Mesendoderm (in vitro differentiated cells): ENCODE results near the gene CDHR1.

Experiments used
- DNase-seq: peaks from one replicate; pipeline ENCODE4 v3.0.0; 2013
- H2AK5ac ChIP-seq: 2 replicates; pipeline ENCODE4 v1.6.1; 2013; ENCODE audit warnings: low read length, inconsistent platforms
- H2BK120ac ChIP-seq: 2 replicates; pipeline ENCODE4 v1.6.1; 2013; ENCODE audit warnings: low read depth, mild to moderate bottlenecking, low read length, moderate library complexity, mixed read lengths
- H2BK15ac ChIP-seq: replicated peaks from 2 replicates; pipeline ENCODE4 v1.6.1; 2013; ENCODE audit warnings: low read depth, mild to moderate bottlenecking, moderate library complexity
- H2BK5ac ChIP-seq: 2 replicates; pipeline ENCODE4 v1.6.1; 2013; ENCODE audit warnings: low read length, inconsistent platforms
- H3K18ac ChIP-seq: 2 replicates; pipeline ENCODE4 v1.6.1; 2013; ENCODE audit warnings: mild to moderate bottlenecking, low read length, mixed read lengths
- H3K23ac ChIP-seq: one replicate; pipeline ENCODE4 v1.6.1; 2013; ENCODE audit warnings: low read length
- H3K27ac ChIP-seq: 2 replicates; pipeline ENCODE4 v1.5.1; 2013; ENCODE audit warnings: low read depth, mild to moderate bottlenecking, inconsistent platforms, low read length, moderate library complexity
- H3K27me3 ChIP-seq: 2 replicates; pipeline ENCODE4 v1.6.1; 2013; ENCODE audit warnings: low read length, control low read depth, mild to moderate bottlenecking, inconsistent platforms; ENCODE audit not compliant: insufficient read depth, poor library complexity
- H3K36me3 ChIP-seq: 2 replicates; pipeline ENCODE4 v1.6.1; 2013; ENCODE audit warnings: low read length, inconsistent platforms; ENCODE audit not compliant: control insufficient read depth, insufficient read depth
- H3K4ac ChIP-seq: one replicate; pipeline ENCODE4 v1.6.1; 2013; ENCODE audit warnings: low read depth, mild to moderate bottlenecking, low read length, moderate library complexity
- H3K4me1 ChIP-seq: 2 replicates; pipeline ENCODE4 v1.6.1; 2013; ENCODE audit warnings: low read depth, low read length, inconsistent platforms; ENCODE audit not compliant: control insufficient read depth
- H3K4me2 ChIP-seq: 2 replicates; pipeline ENCODE4 v1.6.1; 2013; ENCODE audit warnings: low read length
- H3K4me3 ChIP-seq: 2 replicates; pipeline ENCODE4 v1.5.1; 2013; ENCODE audit warnings: mild to moderate bottlenecking, low read length
- H3K56ac ChIP-seq: one replicate; pipeline ENCODE4 v1.6.1; 2013; ENCODE audit warnings: low read length
- H3K79me1 ChIP-seq: 2 replicates; pipeline ENCODE4 v1.6.1; 2013; ENCODE audit warnings: low read length, inconsistent platforms
- H3K79me2 ChIP-seq: 2 replicates; pipeline ENCODE4 v1.6.1; 2013; ENCODE audit warnings: mild to moderate bottlenecking, low read length; ENCODE audit not compliant: control insufficient read depth, insufficient read depth
- H3K9ac ChIP-seq: 2 replicates; pipeline ENCODE4 v1.6.1; 2013; ENCODE audit warnings: low read length, inconsistent platforms
- H4K5ac ChIP-seq: one replicate; pipeline ENCODE4 v1.6.1; 2013; ENCODE audit warnings: low read length
- H4K8ac ChIP-seq: one replicate; pipeline ENCODE4 v1.6.1; 2013; ENCODE audit warnings: low read depth, mild to moderate bottlenecking, control low read depth, low read length, moderate library complexity
- WGBS: extraction: QIAGEN DNeasy Blood & Tissue Kit; methylation state at CpG from one replicate; pipeline ENCODE4 v1.1.7; 2013; ENCODE audit warnings: low lambda C conversion rate, missing lambda C conversion rate; ENCODE audit not compliant: insufficient coverage; ENCODE audit errors: extremely low coverage; 5-methylcytosine and 5-hydroxymethylcytosine counted together

The CDHR1 gene

GRCh38 chr10:84202349-84202748 lies 8.0 kb downstream of the CDHR1 start:
- no peak overlapping the region for H3K9ac ChIP-seq
- H2BK15ac ChIP-seq, result no peak overlapping the region
- H3K4me2 ChIP-seq, result no peak overlapping the region
- no peak overlapping the region for H2AK5ac ChIP-seq
- H3K4ac ChIP-seq, result no peak overlapping the region
- H3K79me1 ChIP-seq, result no peaks in the 10 kb centered on the region
- H2BK120ac ChIP-seq, result no peak overlapping the region
- no peak overlapping the region for H4K8ac ChIP-seq
- DNase-seq, result no peak
- no peak overlapping the region for H3K4me3 ChIP-seq
- H3K36me3 ChIP-seq, result no peaks in the 10 kb centered on the region
- no peak overlapping the region for H3K23ac ChIP-seq
- no peaks in the 10 kb centered on the region for H3K27me3 ChIP-seq
- H3K79me2 ChIP-seq, result no peaks in the 10 kb centered on the region
- H3K27ac ChIP-seq, result no peak overlapping the region
- no peak overlapping the region for H4K5ac ChIP-seq
- no peaks in the 10 kb centered on the region for H3K4me1 ChIP-seq
- no peak overlapping the region for H3K56ac ChIP-seq
- H3K18ac ChIP-seq, result no peak overlapping the region
- whole genome bisulfite sequencing, result no CpG with 5 or more reads among the region's 5 CpGs
- H2BK5ac ChIP-seq, result no peak overlapping the region

GRCh38 chr10:84204122-84204521 lies 9.8 kb downstream of the CDHR1 start:
- no CpG with 5 or more reads among the region's 4 CpGs for WGBS
- Histone ChIP-seq H3K79me1 (no peaks in the 10 kb centered on the region), H3K23ac (no peak overlapping the region), H3K9ac (no peak overlapping the region), H3K36me3 (no peaks in the 10 kb centered on the region), H3K79me2 (no peaks in the 10 kb centered on the region), H3K27me3 (no peaks in the 10 kb centered on the region), H3K4ac (no peak overlapping the region), H4K5ac (no peak overlapping the region), H3K4me1 (no peaks in the 10 kb centered on the region), H3K56ac (no peak overlapping the region), H3K4me3 (no peak overlapping the region), H2BK5ac (no peak overlapping the region), H2BK15ac (no peak overlapping the region), H3K18ac (no peak overlapping the region), H3K4me2 (no peak overlapping the region), H3K27ac (no peak overlapping the region), H2BK120ac (no peak overlapping the region), H4K8ac (no peak overlapping the region), H2AK5ac (no peak overlapping the region)
- DNase-seq, result peak; percentile 63

GRCh38 chr10:84204610-84205009 lies 10.3 kb downstream of the CDHR1 start:
- no peak for DNase-seq
- no peak overlapping the region for H3K56ac ChIP-seq
- H3K79me1 ChIP-seq, result no peaks in the 10 kb centered on the region
- no peak overlapping the region for H3K4ac ChIP-seq
- H2BK120ac ChIP-seq, result no peak overlapping the region
- H4K5ac ChIP-seq, result no peak overlapping the region
- no peak overlapping the region for H2BK5ac ChIP-seq
- no peaks in the 10 kb centered on the region for H3K27me3 ChIP-seq
- H3K4me1 ChIP-seq, result no peaks in the 10 kb centered on the region
- no peak overlapping the region for H3K4me3 ChIP-seq
- no peak overlapping the region for H3K18ac ChIP-seq
- no peak overlapping the region for H4K8ac ChIP-seq
- H3K9ac ChIP-seq, result no peak overlapping the region
- H3K36me3 ChIP-seq, result no peaks in the 10 kb centered on the region
- no peak overlapping the region for H3K27ac ChIP-seq
- no CpG with 5 or more reads among the region's 4 CpGs for WGBS
- H2BK15ac ChIP-seq, result no peak overlapping the region
- no peak overlapping the region for H3K23ac ChIP-seq
- H3K79me2 ChIP-seq, result no peaks in the 10 kb centered on the region
- no peak overlapping the region for H2AK5ac ChIP-seq
- H3K4me2 ChIP-seq, result no peak overlapping the region

GRCh38 chr10:84205049-84205852 lies 10.9 kb downstream of the CDHR1 start:
- no peak overlapping the region for H3K18ac ChIP-seq
- peak; percentile 70 for DNase-seq
- no peak overlapping the region for H2BK120ac ChIP-seq
- H4K5ac ChIP-seq, result no peak overlapping the region
- no peak overlapping the region for H3K4me3 ChIP-seq
- H3K36me3 ChIP-seq, result no peaks in the 10 kb centered on the region
- H3K23ac ChIP-seq, result no peak overlapping the region
- no peak overlapping the region for H3K27ac ChIP-seq
- H3K4ac ChIP-seq, result no peak overlapping the region
- no peak overlapping the region for H3K56ac ChIP-seq
- no peak overlapping the region for H2BK15ac ChIP-seq
- no peak overlapping the region for H3K4me2 ChIP-seq
- H3K79me1 ChIP-seq, result no peaks in the 10 kb centered on the region
- no CpG with 5 or more reads among the region's 8 CpGs for WGBS
- no peak overlapping the region for H2BK5ac ChIP-seq
- H3K27me3 ChIP-seq, result no peaks in the 10 kb centered on the region
- H4K8ac ChIP-seq, result no peak overlapping the region
- H3K9ac ChIP-seq, result no peak overlapping the region
- no peaks in the 10 kb centered on the region for H3K79me2 ChIP-seq
- H3K4me1 ChIP-seq, result no peaks in the 10 kb centered on the region
- H2AK5ac ChIP-seq, result no peak overlapping the region

- Histone ChIP-seq H3K4ac (no peak overlapping the region), H3K56ac (no peak overlapping the region), H3K36me3 (no peaks in the 10 kb centered on the region), H2AK5ac (no peak overlapping the region), H3K79me2 (no peaks in the 10 kb centered on the region), H4K8ac (no peak overlapping the region), H3K79me1 (no peaks in the 10 kb centered on the region), H2BK5ac (no peak overlapping the region), H3K4me2 (no peak overlapping the region), H2BK15ac (no peak overlapping the region), H2BK120ac (no peak overlapping the region), H3K27me3 (no peaks in the 10 kb centered on the region), H3K4me1 (no peaks in the 10 kb centered on the region), H3K18ac (no peak overlapping the region), H3K4me3 (no peak overlapping the region), H3K9ac (no peak overlapping the region), H3K27ac (no peak overlapping the region), H4K5ac (no peak overlapping the region), H3K23ac (no peak overlapping the region)
- DNase-seq, result no peak
- WGBS, result no CpG with 5 or more reads among the region's 6 CpGs
Measured at GRCh38 chr10:84205853-84206525, 11.7 kb downstream of the CDHR1 start.
